Heart left ventricle (tissue), 16 donors: ENCODE data around the gene TCIRG1. TPM values are rescaled to one million over a fixed set of nuclear protein-coding genes. Genes with fewer than 3 reads are reported as not detected.

Source experiments
- ATAC-seq, 4 donors: fragments of 200-7000 bp; cut with Tn5 transposase; one replicate each; pipeline ENCODE4 v1.9.1; 2020 to 2022; ENCODE audit warnings: moderate library complexity in 4 of 4, mild to moderate bottlenecking in 3 of 4, moderate number of reproducible peaks in 1 of 4
- DNase-seq, 5 donors: peaks; one replicate each; pipeline ENCODE4 v3.0.0-alpha.2; 2020
- H3K27ac ChIP-seq, 12 donors: fragments of 200-600 bp; sonication (generic) in 4 of 12; one replicate each; pipeline versions ENCODE4 v1.5.0 to v1.8.0; 2016 to 2022; ENCODE audit warnings: mild to moderate bottlenecking in 2 of 12
- H3K27me3 ChIP-seq, 9 donors: fragments of 200-600 bp; sonication (generic) in 2 of 9; one replicate each; pipeline versions ENCODE4 v1.5.1 to v1.8.0; 2016 to 2022; ENCODE audit warnings: mild to moderate bottlenecking in 3 of 9
- H3K36me3 ChIP-seq, 9 donors: fragments of 200-600 bp; sonication (generic) in 2 of 9; one replicate each; pipeline versions ENCODE4 v1.5.0 to v1.8.0; 2018 to 2022; ENCODE audit warnings: mild to moderate bottlenecking in 2 of 9
- H3K4me1 ChIP-seq, 12 donors: fragments of 200-600 bp; sonication (generic) in 4 of 12; one replicate each; pipeline versions ENCODE4 v1.5.0 to v1.8.0; 2016 to 2022; ENCODE audit warnings: mild to moderate bottlenecking in 3 of 12
- H3K4me3 ChIP-seq, 12 donors: fragments of 200-600 bp; sonication (generic) in 4 of 12; one replicate each; pipeline versions ENCODE4 v1.5.0 to v1.8.0; 2017 to 2022; ENCODE audit warnings: mild to moderate bottlenecking in 9 of 12, moderate library complexity in 4 of 12
- H3K9me3 ChIP-seq, 12 donors: fragments of 200-600 bp; sonication (generic) in 4 of 12; one replicate each; pipeline versions ENCODE4 v1.5.0 to v1.8.0; 2016 to 2022; ENCODE audit warnings: mild to moderate bottlenecking in 1 of 12
- POLR2A ChIP-seq, 2 donors: fragments of 450-650 bp; IDR thresholded peaks; one replicate each; pipeline ENCODE4 v1.6.1; 2017; ENCODE audit warnings: antibody characterized with exemption in 2 of 2, mild to moderate bottlenecking in 2 of 2, moderate library complexity in 2 of 2
- WGBS, 4 donors: extraction: QIAGEN DNeasy Blood & Tissue Kit in 2 of 4; methylation state at CpG; one replicate each; pipeline versions ENCODE4 v1.1.5 to v1.1.7; 2013 to 2018; 5-methylcytosine and 5-hydroxymethylcytosine counted together
- intact Hi-C, 10 donors: fragments of 100-400 bp; cut with DNase I; formaldehyde crosslinking; loops; one replicate each; pipeline versions ENCODE4 v1.11.1 to v1.14.2; 2022
- polyA plus RNA-seq, 2 donors: library from polyadenylated mRNA; stranded (reverse); fragments of 200-250 nt; gene quantifications; one replicate each; pipeline ENCODE4 v1.2.3, GENCODE V29; 2013
- total RNA-seq, 9 donors: library from RNA; depleted of rRNA in 2 of 9; stranded (reverse); fragments of >200 nt in 2 of 9; fragmentation: NEBNext Ultra II Directional in 3 of 9; extraction: Animal tissue kit (Norgen Biotek cat#: 25700) in 3 of 9; gene quantifications; one replicate each; pipeline versions ENCODE4 v1.1.0 to v1.2.4, GENCODE V29; 2016 to 2023
- TF ChIP-seq, protein P1 (sequence below), 12 donors: fragments of 200-600 bp; sonication (generic) in 4 of 12; IDR thresholded peaks; one replicate each; pipeline versions ENCODE4 v1.5.0 to v1.8.0; 2018 to 2022; ENCODE audit warnings: antibody characterized with exemption in 12 of 12, mild to moderate bottlenecking in 5 of 12
- donor health status: ischemic (EF 13 %, LVEDD 7.1; RV severe dilation, severe dysfunction).
- donor health status: healthy with polysubstance abuse.
- donor health status: DM: no; HTN: yes; CAD: no.
- donor health status: DM: no; HTN: no; CAD: no.
- donor health status: ischemic (EF 25% LVEDD 6.9; RV normal size, moderate dysfunction).
- donor health status: ischemic (EF 25% LVEDD 5.7; RV mildly dilated, moderate dysfunction).
- donor health status: healthy.
- donor health status: DM: yes; HTN: yes; CAD: no.
- donor health status: ischemic (EF 35%, LVEDD 5.7; RV mildly dilated, moderate dysfunction).
- donor health status: nonischemic (EF 11% LVEDD 7.7; RV severe dilation, severe dysfunction).
- donor health status: DM: yes; HTN: yes; CAD: no.
- donor health status: PGD.
- donor health status: ischemic (EF 29% LVEDD 5.4; RV normal size, mild dysfunction).
- donor health status: nonischemic (EF 23%, LVEDD 6.1; RV moderate dilation, normal function).

The TCIRG1 gene
- total and polyA plus RNA-seq, 11 donors: 10.2 to 88.7 (median 25.5) TPM

DNA sequence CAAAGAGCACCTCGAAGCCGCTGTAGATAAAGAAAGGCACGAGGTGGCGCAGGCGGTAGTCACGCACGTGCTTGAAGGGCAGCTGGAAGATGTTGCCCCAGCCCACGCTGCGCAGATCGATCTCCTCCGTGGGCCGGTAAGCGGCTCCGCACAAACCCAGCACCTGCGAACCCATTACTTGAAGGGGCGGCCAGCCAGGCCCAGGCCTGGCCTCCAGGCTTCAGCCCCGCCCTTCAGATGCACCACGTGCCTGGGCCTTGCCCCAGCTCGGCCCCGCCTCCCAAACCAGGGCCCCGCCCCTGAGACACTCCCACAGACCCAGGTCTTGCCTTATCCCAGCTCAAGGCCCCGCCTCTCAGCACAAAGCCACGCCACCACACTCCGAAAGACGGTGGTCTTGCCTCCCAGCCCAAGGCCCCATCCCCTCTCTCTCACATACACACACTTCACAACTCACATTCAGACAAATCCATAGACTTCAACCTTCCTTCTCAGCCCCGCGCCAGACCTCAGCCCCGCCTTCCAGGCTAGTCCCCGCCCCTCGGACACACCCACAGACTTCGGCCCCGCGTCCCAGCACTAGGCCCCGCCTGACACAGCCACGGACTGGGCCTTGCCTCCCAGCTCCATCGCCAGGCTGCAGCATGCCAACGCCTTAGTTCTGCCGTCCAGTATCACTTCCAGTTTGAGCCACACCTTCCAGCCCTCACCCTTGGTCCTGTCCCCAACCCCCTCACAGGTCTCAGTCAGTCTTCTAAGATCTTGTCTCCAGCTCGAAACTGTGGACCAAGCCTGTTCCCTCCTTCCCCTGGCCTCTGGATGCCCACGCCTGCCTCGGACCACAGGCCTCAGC, 42.0 kb upstream of the TCIRG1 start:
- peaks cover 0 to 6% (median 0%) of the 10 kb centered on the region in 9 donors for H3K36me3 ChIP-seq
- WGBS, 4 donors: 67 to 68% (median 68%) methylated on average over 41 of the region's 41 CpGs
- no peaks in the 10 kb centered on the region for H3K9me3 ChIP-seq
- TF ChIP-seq, protein P1, sequence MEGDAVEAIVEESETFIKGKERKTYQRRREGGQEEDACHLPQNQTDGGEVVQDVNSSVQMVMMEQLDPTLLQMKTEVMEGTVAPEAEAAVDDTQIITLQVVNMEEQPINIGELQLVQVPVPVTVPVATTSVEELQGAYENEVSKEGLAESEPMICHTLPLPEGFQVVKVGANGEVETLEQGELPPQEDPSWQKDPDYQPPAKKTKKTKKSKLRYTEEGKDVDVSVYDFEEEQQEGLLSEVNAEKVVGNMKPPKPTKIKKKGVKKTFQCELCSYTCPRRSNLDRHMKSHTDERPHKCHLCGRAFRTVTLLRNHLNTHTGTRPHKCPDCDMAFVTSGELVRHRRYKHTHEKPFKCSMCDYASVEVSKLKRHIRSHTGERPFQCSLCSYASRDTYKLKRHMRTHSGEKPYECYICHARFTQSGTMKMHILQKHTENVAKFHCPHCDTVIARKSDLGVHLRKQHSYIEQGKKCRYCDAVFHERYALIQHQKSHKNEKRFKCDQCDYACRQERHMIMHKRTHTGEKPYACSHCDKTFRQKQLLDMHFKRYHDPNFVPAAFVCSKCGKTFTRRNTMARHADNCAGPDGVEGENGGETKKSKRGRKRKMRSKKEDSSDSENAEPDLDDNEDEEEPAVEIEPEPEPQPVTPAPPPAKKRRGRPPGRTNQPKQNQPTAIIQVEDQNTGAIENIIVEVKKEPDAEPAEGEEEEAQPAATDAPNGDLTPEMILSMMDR (IDR thresholded peaks at IDR 0.05): no peak
- TF ChIP-seq POLR2A (IDR thresholded peaks at IDR 0.05): no peak
- intact Hi-C loops: no loop called here
- H3K4me3 ChIP-seq: no peak overlapping the region
- DNase-seq (peak in 4 of 5 donors; percentile 41 to 86 (median 66)), ATAC-seq (peak; percentile 36 to 91 (median 85))
- H3K27ac ChIP-seq: no peak overlapping the region
- peaks cover 0 to 20% (median 0%) of the 10 kb centered on the region in 12 donors for H3K4me1 ChIP-seq
- peaks cover 0 to 6% (median 0%) of the 10 kb centered on the region in 9 donors for H3K27me3 ChIP-seq

DNA sequence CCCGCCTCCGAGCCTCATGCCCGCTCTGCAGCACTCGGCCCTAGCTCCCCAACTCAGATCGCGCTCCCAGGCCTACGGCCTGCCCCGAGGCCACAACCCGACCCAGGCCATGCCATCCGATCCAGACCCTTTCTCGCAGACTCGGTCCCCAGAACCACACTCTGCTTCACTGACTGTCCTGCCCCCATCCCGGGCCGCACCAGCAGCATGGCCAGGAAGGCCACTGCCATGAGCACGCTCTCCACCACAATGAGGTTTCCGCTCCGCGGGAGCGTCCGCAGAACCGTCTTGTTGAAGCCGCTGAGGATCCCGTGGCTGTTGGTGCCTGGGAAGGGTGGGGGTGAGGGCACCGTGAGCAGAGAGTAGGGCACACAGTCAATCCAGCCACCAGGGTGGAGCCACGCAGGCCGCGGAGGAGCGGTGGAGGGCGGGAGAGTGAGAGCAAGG, 41.3 kb upstream of the TCIRG1 start:
- Histone ChIP-seq H3K27ac (no peak overlapping the region), H3K27me3 (peaks cover 0 to 6% (median 0%) of the 10 kb centered on the region in 9 donors), H3K9me3 (no peaks in the 10 kb centered on the region), H3K36me3 (peaks cover 0 to 6% (median 0%) of the 10 kb centered on the region in 9 donors), H3K4me3 (no peak overlapping the region), H3K4me1 (peaks cover 0 to 24% (median 0%) of the 10 kb centered on the region in 12 donors)
- 95 to 97% (median 96%) methylated on average over 29 of the region's 29 CpGs for WGBS, 4 donors
- TF ChIP-seq, protein P1 (IDR thresholded peaks at IDR 0.05): no peak
- no peak for TF ChIP-seq POLR2A (IDR thresholded peaks at IDR 0.05)
- DNase-seq (no peak), ATAC-seq (peak in 2 of 4 donors; percentile 13 to 19)
- intact Hi-C loops: no loop called here

DNA sequence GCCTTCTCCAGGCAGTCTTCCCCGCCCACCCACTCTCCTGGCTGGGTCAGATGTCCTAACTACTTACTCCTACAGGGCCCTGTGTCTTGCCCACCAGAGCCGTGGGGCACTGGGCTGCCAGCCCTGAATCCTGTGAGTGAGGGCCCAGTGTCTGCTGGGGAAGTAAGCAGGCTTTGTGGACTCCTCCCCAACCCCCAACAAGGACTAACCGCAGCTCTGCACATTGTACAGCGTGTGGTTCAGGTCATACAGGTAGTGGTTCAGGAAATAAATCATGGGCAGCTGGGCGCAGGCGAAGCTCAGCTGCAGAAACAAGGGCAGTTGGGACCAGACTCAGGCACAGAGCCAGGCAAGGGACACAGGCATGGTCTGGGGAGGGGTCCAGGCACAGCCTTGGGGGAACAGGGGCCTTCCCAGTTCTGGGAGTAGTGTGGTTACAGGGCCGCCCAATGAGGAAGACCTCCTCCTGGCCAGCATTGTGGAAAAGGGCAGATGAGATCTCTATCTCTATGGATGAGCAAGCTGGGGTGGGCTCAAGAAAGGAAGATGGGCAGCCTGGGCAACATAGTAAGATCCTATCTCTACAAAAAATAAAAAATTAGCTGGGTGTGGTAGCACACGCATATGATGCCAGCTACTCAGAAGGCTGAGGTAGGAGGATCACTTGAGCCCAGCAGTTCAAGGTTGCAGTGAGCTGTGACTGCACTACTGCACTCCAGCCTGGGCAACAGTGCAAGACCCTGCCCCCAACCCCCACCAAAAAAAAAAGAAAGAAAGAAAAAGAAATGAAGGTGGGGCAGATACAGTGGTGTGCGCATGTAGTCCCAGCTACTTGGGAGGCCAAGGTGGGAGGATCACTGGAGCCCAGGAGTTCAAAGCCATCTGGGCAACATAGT, 40.4 kb upstream of the TCIRG1 start:
- no peak for DNase-seq
- no peak for ATAC-seq
- no peaks in the 10 kb centered on the region for H3K27me3 ChIP-seq

More for the DNA sequence above, 40.4 kb upstream of the TCIRG1 start:
- intact Hi-C loops: no loop called here
- TF ChIP-seq, protein P1 (IDR thresholded peaks at IDR 0.05): no peak
- TF ChIP-seq POLR2A (IDR thresholded peaks at IDR 0.05): no peak
- Histone ChIP-seq H3K9me3 (no peaks in the 10 kb centered on the region), H3K36me3 (peaks cover 0 to 6% (median 0%) of the 10 kb centered on the region in 9 donors), H3K4me1 (peaks cover 0 to 32% (median 1%) of the 10 kb centered on the region in 12 donors), H3K4me3 (no peak overlapping the region), H3K27ac (no peak overlapping the region)
- WGBS, 4 donors: 88 to 96% (median 89%) methylated on average over 9 of the region's 9 CpGs
